Activated CD4-positive, alpha-beta T cell treated with anti-CD3 and anti-CD28 coated beads for 36 hours (primary cell): ENCODE results near the gene CAPN13. TPM values are rescaled to one million over a fixed set of nuclear protein-coding genes. Genes with fewer than 3 reads are reported as not detected.

Source experiments
- ATAC-seq: fragments of 200-7000 bp; cut with Tn5 transposase; one replicate; pipeline ENCODE4 v1.10.0; 2021; ENCODE audit warnings: mild to moderate bottlenecking, moderate library complexity
- CTCF ChIA-PET: fragments of 350-600 bp; sonication (Branson Sonifier 250); formaldehyde crosslinking; loops from one replicate; lab custom pipeline; 2021; ENCODE audit warnings: antibody characterized with exemption; lab: Charles Lee
- POLR2A ChIA-PET: fragments of 350-600 bp; sonication (Branson Sonifier 250); formaldehyde crosslinking; loops from one replicate; lab custom pipeline; 2021; ENCODE audit warnings: antibody characterized with exemption, inconsistent platforms; lab: Charles Lee
- DNase-seq: peaks from one replicate; pipeline ENCODE4 v3.0.0-alpha.2; 2020
- H3K27ac Mint-ChIP-seq: one replicate; pipeline ENCODE4 v1.8.0; 2021; ENCODE audit warnings: mixed read lengths
- H3K27me3 Mint-ChIP-seq: one replicate; pipeline ENCODE4 v1.8.0; 2021; ENCODE audit warnings: mixed read lengths
- H3K36me3 Mint-ChIP-seq: one replicate; pipeline ENCODE4 v1.8.0; 2021; ENCODE audit warnings: low read depth, mixed read lengths
- H3K4me1 Mint-ChIP-seq: one replicate; pipeline ENCODE4 v1.8.0; 2021; ENCODE audit warnings: mixed read lengths
- H3K4me3 Mint-ChIP-seq: one replicate; pipeline ENCODE4 v1.8.0; 2021; ENCODE audit warnings: mild to moderate bottlenecking, moderate library complexity, mixed read lengths
- H3K9me3 Mint-ChIP-seq: one replicate; pipeline ENCODE4 v1.8.0; 2021; ENCODE audit warnings: low read depth, mixed read lengths
- intact Hi-C, 2 experiments: fragments of 100-400 bp; cut with DNase I in 1 of 2; cut with micrococcal nuclease in 1 of 2; formaldehyde crosslinking; loops; one replicate each; pipeline versions ENCODE4 v1.14.2 to v1.15.1; 2022 to 2024; cut with DNase I, micrococcal nuclease
- total RNA-seq, 2 experiments: library from RNA; stranded (reverse); gene quantifications; one replicate each; pipeline ENCODE4 v1.2.3, GENCODE V29; 2021

CAPN13 gene
- total RNA-seq, 2 experiments from 2014 or later, result not detected

GRCh38 chr2:30686000-30686399, 121.2 kb downstream of the CAPN13 start:
- Mint-ChIP-seq H3K4me3 (no peak overlapping the region), H3K36me3 (no peaks in the 10 kb centered on the region), H3K9me3 (no peaks in the 10 kb centered on the region), H3K27ac (no peak overlapping the region), H3K27me3 (no peaks in the 10 kb centered on the region), H3K4me1 (no peaks in the 10 kb centered on the region)
- intact Hi-C loops, result no loop called here
- POLR2A ChIA-PET, result no interaction called here
- peak; percentile 49 for ATAC-seq
- CTCF ChIA-PET, result interaction anchor here (0.6 to 5.0 kb wide), 10 partner anchors 16 to 521 kb away, joined by 3 to 45 read pairs (median 4); no protein-coding TSS in a partner anchor
- DNase-seq, result peak; percentile 36

GRCh38 chr2:30684996-30685395, 122.2 kb downstream of the CAPN13 start:
- H3K27ac Mint-ChIP-seq, result no peak overlapping the region
- H3K36me3 Mint-ChIP-seq, result no peaks in the 10 kb centered on the region
- ATAC-seq (no peak), DNase-seq (no peak)
- POLR2A ChIA-PET, result no interaction called here
- H3K4me1 Mint-ChIP-seq, result no peaks in the 10 kb centered on the region
- H3K27me3 Mint-ChIP-seq, result no peaks in the 10 kb centered on the region
- H3K4me3 Mint-ChIP-seq, result no peak overlapping the region
- CTCF ChIA-PET, result interaction anchor here (5.0 kb wide), 1 partner anchor 26 kb away, joined by 45 read pairs; no protein-coding TSS in a partner anchor
- intact Hi-C loops, result no loop called here
- no peaks in the 10 kb centered on the region for H3K9me3 Mint-ChIP-seq

- ATAC-seq (no peak), DNase-seq (no peak)
- intact Hi-C loops, result no loop called here
- Mint-ChIP-seq H3K4me1 (no peaks in the 10 kb centered on the region), H3K9me3 (no peaks in the 10 kb centered on the region), H3K4me3 (no peak overlapping the region), H3K36me3 (no peaks in the 10 kb centered on the region), H3K27me3 (no peaks in the 10 kb centered on the region), H3K27ac (no peak overlapping the region)
- POLR2A ChIA-PET, result no interaction called here
- CTCF ChIA-PET, result no interaction called here
Measured at GRCh38 chr2:30684516-30684915, 122.7 kb downstream of the CAPN13 start.

- Mint-ChIP-seq H3K27ac (no peak overlapping the region), H3K4me1 (no peaks in the 10 kb centered on the region), H3K4me3 (no peak overlapping the region), H3K9me3 (no peaks in the 10 kb centered on the region), H3K27me3 (no peaks in the 10 kb centered on the region), H3K36me3 (no peaks in the 10 kb centered on the region)
- ATAC-seq (no peak), DNase-seq (no peak)
- CTCF ChIA-PET, result interaction anchor here (0.5 kb wide), 1 partner anchor 1723 kb away, joined by 4 read pairs; no protein-coding TSS in a partner anchor
- POLR2A ChIA-PET, result no interaction called here
- intact Hi-C loops, result no loop called here
Measured at GRCh38 chr2:30684026-30684425, 123.2 kb downstream of the CAPN13 start.

GRCh38 chr2:30683236-30683956, 123.8 kb downstream of the CAPN13 start:
- no peak for DNase-seq
- H3K27ac Mint-ChIP-seq, result no peak overlapping the region
- ATAC-seq, result no peak
- intact Hi-C loops, result no loop called here
- no peaks in the 10 kb centered on the region for H3K36me3 Mint-ChIP-seq
- POLR2A ChIA-PET, result no interaction called here
- no peaks in the 10 kb centered on the region for H3K9me3 Mint-ChIP-seq
- CTCF ChIA-PET, result interaction anchor here (0.5 to 1.0 kb wide), 2 partner anchors 15 to 1723 kb away, joined by 3 to 4 read pairs; no protein-coding TSS in a partner anchor
- H3K4me1 Mint-ChIP-seq, result no peaks in the 10 kb centered on the region
- no peaks in the 10 kb centered on the region for H3K27me3 Mint-ChIP-seq
- H3K4me3 Mint-ChIP-seq, result no peak overlapping the region

GRCh38 chr2:30681022-30681421, 126.2 kb downstream of the CAPN13 start:
- DNase-seq (no peak), ATAC-seq (no peak)
- H3K27me3 Mint-ChIP-seq, result no peaks in the 10 kb centered on the region
- POLR2A ChIA-PET, result no interaction called here
- H3K4me1 Mint-ChIP-seq, result no peaks in the 10 kb centered on the region
- H3K9me3 Mint-ChIP-seq, result no peaks in the 10 kb centered on the region
- no peak overlapping the region for H3K4me3 Mint-ChIP-seq
- intact Hi-C loops, result no loop called here
- H3K27ac Mint-ChIP-seq, result no peak overlapping the region
- H3K36me3 Mint-ChIP-seq, result no peaks in the 10 kb centered on the region
- CTCF ChIA-PET, result interaction anchor here (1.6 kb wide), 1 partner anchor 31 kb away, joined by 5 read pairs; no protein-coding TSS in a partner anchor

GRCh38 chr2:30680121-30680520, 127.1 kb downstream of the CAPN13 start:
- Mint-ChIP-seq H3K36me3 (no peaks in the 10 kb centered on the region), H3K9me3 (no peaks in the 10 kb centered on the region), H3K27me3 (no peaks in the 10 kb centered on the region), H3K4me1 (no peaks in the 10 kb centered on the region), H3K27ac (no peak overlapping the region), H3K4me3 (no peak overlapping the region)
- POLR2A ChIA-PET, result no interaction called here
- no peak for ATAC-seq
- intact Hi-C loops, result no loop called here
- CTCF ChIA-PET, result interaction anchor here (1.6 kb wide), 1 partner anchor 32 kb away, joined by 5 read pairs; no protein-coding TSS in a partner anchor
- DNase-seq, result no peak

GRCh38 chr2:30679426-30680088, 127.7 kb downstream of the CAPN13 start:
- Mint-ChIP-seq H3K4me1 (no peaks in the 10 kb centered on the region), H3K27ac (no peak overlapping the region), H3K36me3 (no peaks in the 10 kb centered on the region), H3K9me3 (no peaks in the 10 kb centered on the region), H3K27me3 (peaks cover 2% of the 10 kb centered on the region), H3K4me3 (no peak overlapping the region)
- intact Hi-C loops, result no loop called here
- peak; percentile 77 for ATAC-seq
- peak; percentile 35 for DNase-seq
- POLR2A ChIA-PET, result no interaction called here
- CTCF ChIA-PET, result no interaction called here

GRCh38 chr2:30678410-30679137, 128.7 kb downstream of the CAPN13 start:
- H3K4me1 Mint-ChIP-seq, result no peaks in the 10 kb centered on the region
- H3K9me3 Mint-ChIP-seq, result no peaks in the 10 kb centered on the region
- ChIA-PET CTCF (interaction anchor here (0.7 to 1.3 kb wide), 2 partner anchors 29 to 33 kb away, joined by 3 read pairs; no protein-coding TSS in a partner anchor), POLR2A (no interaction called here)
- no peak for DNase-seq
- H3K4me3 Mint-ChIP-seq, result no peak overlapping the region
- H3K27me3 Mint-ChIP-seq, result peaks cover 2% of the 10 kb centered on the region
- H3K36me3 Mint-ChIP-seq, result no peaks in the 10 kb centered on the region
- no peak overlapping the region for H3K27ac Mint-ChIP-seq
- intact Hi-C loops, result no loop called here
- no peak for ATAC-seq

- CTCF ChIA-PET, result interaction anchor here (1.3 kb wide), 1 partner anchor 34 kb away, joined by 3 read pairs; no protein-coding TSS in a partner anchor
- intact Hi-C loops, result no loop called here
- H3K4me1 Mint-ChIP-seq, result no peaks in the 10 kb centered on the region
- H3K36me3 Mint-ChIP-seq, result no peaks in the 10 kb centered on the region
- POLR2A ChIA-PET, result no interaction called here
- no peak for DNase-seq
- ATAC-seq, result no peak
- H3K4me3 Mint-ChIP-seq, result no peak overlapping the region
- H3K9me3 Mint-ChIP-seq, result no peaks in the 10 kb centered on the region
- peaks cover 2% of the 10 kb centered on the region for H3K27me3 Mint-ChIP-seq
- no peak overlapping the region for H3K27ac Mint-ChIP-seq
Measured at GRCh38 chr2:30677861-30678385, 129.3 kb downstream of the CAPN13 start.

GRCh38 chr2:30677231-30677630, 130.0 kb downstream of the CAPN13 start:
- POLR2A ChIA-PET, result no interaction called here
- Mint-ChIP-seq H3K27ac (no peak overlapping the region), H3K9me3 (no peaks in the 10 kb centered on the region), H3K4me1 (no peaks in the 10 kb centered on the region), H3K27me3 (peaks cover 4% of the 10 kb centered on the region), H3K36me3 (no peaks in the 10 kb centered on the region), H3K4me3 (no peak overlapping the region)
- CTCF ChIA-PET, result no interaction called here
- DNase-seq (no peak), ATAC-seq (no peak)
- intact Hi-C loops, result no loop called here
